Activated CD8-positive, alpha-beta memory T cell treated with anti-CD3 and anti-CD28 coated beads, Interleukin-2, amount 10 ng/mL, durations not matched to agents 7 days and 5 days (primary cell): ENCODE measurements around the gene ADGRF5. TPM values are rescaled to one million over a fixed set of nuclear protein-coding genes. Genes with fewer than 3 reads are reported as not detected.

Experiments used
- ATAC-seq: fragments of 150-1000 bp; cut with Tn5 transposase; one replicate; pipeline ENCODE4 v1.10.0; 2021; ENCODE audit warnings: moderate library complexity
- CTCF ChIA-PET: fragments of 350-600 bp; sonication (Branson Sonifier 250); formaldehyde crosslinking; loops from one replicate; lab custom pipeline; 2021; ENCODE audit warnings: antibody characterized with exemption; lab: Charles Lee
- DNase-seq: peaks from one replicate; pipeline ENCODE4 v3.0.0-alpha.2; 2020
- H3K27ac Mint-ChIP-seq: one replicate; pipeline ENCODE4 v1.8.0; 2021; ENCODE audit warnings: mild to moderate bottlenecking, mixed read lengths
- H3K27me3 Mint-ChIP-seq: one replicate; pipeline ENCODE4 v1.8.0; 2021; ENCODE audit warnings: mixed read lengths
- H3K36me3 Mint-ChIP-seq: one replicate; pipeline ENCODE4 v1.8.0; 2021; ENCODE audit warnings: mild to moderate bottlenecking, mixed read lengths
- H3K4me1 Mint-ChIP-seq: one replicate; pipeline ENCODE4 v1.8.0; 2021; ENCODE audit warnings: mixed read lengths
- H3K4me3 Mint-ChIP-seq: one replicate; pipeline ENCODE4 v1.8.0; 2021; ENCODE audit warnings: mild to moderate bottlenecking, moderate library complexity, mixed read lengths
- H3K9me3 Mint-ChIP-seq: one replicate; pipeline ENCODE4 v1.8.0; 2022; ENCODE audit warnings: low read depth, mixed read lengths
- total RNA-seq, 2 experiments: library from RNA; stranded (reverse); gene quantifications; one replicate each; pipeline ENCODE4 v1.2.3, GENCODE V29; 2021

ADGRF5 gene
- total RNA-seq, 2 experiments from 2014 or later = not detected

GRCh38 chr6:46898006-46898405 is 23.7 kb downstream of the ADGRF5 start:
- H3K27me3 Mint-ChIP-seq = no peaks in the 10 kb centered on the region
- H3K27ac Mint-ChIP-seq = no peak overlapping the region
- CTCF ChIA-PET = no interaction called here
- no peaks in the 10 kb centered on the region for H3K9me3 Mint-ChIP-seq
- no peaks in the 10 kb centered on the region for H3K4me1 Mint-ChIP-seq
- ATAC-seq = no peak
- H3K36me3 Mint-ChIP-seq = no peaks in the 10 kb centered on the region
- DNase-seq = no peak
- H3K4me3 Mint-ChIP-seq = no peak overlapping the region

GRCh38 chr6:46896871-46897270 is 24.9 kb downstream of the ADGRF5 start:
- Mint-ChIP-seq H3K9me3 (no peaks in the 10 kb centered on the region), H3K27ac (no peak overlapping the region), H3K27me3 (no peaks in the 10 kb centered on the region), H3K36me3 (no peaks in the 10 kb centered on the region), H3K4me3 (no peak overlapping the region), H3K4me1 (no peaks in the 10 kb centered on the region)
- ATAC-seq (no peak), DNase-seq (no peak)
- CTCF ChIA-PET = no interaction called here

- Mint-ChIP-seq H3K27me3 (no peaks in the 10 kb centered on the region), H3K36me3 (no peaks in the 10 kb centered on the region), H3K27ac (no peak overlapping the region), H3K9me3 (no peaks in the 10 kb centered on the region), H3K4me3 (no peak overlapping the region), H3K4me1 (no peaks in the 10 kb centered on the region)
- no peak for DNase-seq
- no peak for ATAC-seq
- CTCF ChIA-PET = no interaction called here
These were observed 25.8 kb downstream of the ADGRF5 start for GRCh38 chr6:46895930-46896329.

- no peaks in the 10 kb centered on the region for H3K27me3 Mint-ChIP-seq
- H3K4me3 Mint-ChIP-seq = no peak overlapping the region
- ATAC-seq = no peak
- no peaks in the 10 kb centered on the region for H3K36me3 Mint-ChIP-seq
- no peaks in the 10 kb centered on the region for H3K9me3 Mint-ChIP-seq
- H3K27ac Mint-ChIP-seq = no peak overlapping the region
- no peaks in the 10 kb centered on the region for H3K4me1 Mint-ChIP-seq
- DNase-seq = no peak
- CTCF ChIA-PET = no interaction called here
These were observed 27.3 kb downstream of the ADGRF5 start for GRCh38 chr6:46894433-46894832.

- no peak overlapping the region for H3K27ac Mint-ChIP-seq
- DNase-seq (no peak), ATAC-seq (no peak)
- H3K36me3 Mint-ChIP-seq = no peaks in the 10 kb centered on the region
- H3K4me3 Mint-ChIP-seq = no peak overlapping the region
- CTCF ChIA-PET = no interaction called here
- H3K9me3 Mint-ChIP-seq = no peaks in the 10 kb centered on the region
- H3K4me1 Mint-ChIP-seq = no peaks in the 10 kb centered on the region
- no peaks in the 10 kb centered on the region for H3K27me3 Mint-ChIP-seq
These were observed 28.1 kb downstream of the ADGRF5 start for GRCh38 chr6:46893648-46894047.

- no peak for DNase-seq
- Mint-ChIP-seq H3K36me3 (no peaks in the 10 kb centered on the region), H3K27ac (no peak overlapping the region), H3K27me3 (no peaks in the 10 kb centered on the region), H3K4me1 (no peaks in the 10 kb centered on the region), H3K9me3 (no peaks in the 10 kb centered on the region), H3K4me3 (no peak overlapping the region)
- ATAC-seq = no peak
- CTCF ChIA-PET = interaction anchor here (1.4 kb wide), 1 partner anchor 42 kb away, joined by 3 read pairs; no protein-coding TSS in a partner anchor
These were observed 30.4 kb downstream of the ADGRF5 start for GRCh38 chr6:46891252-46891795.

- no peak for ATAC-seq
- CTCF ChIA-PET = no interaction called here
- no peaks in the 10 kb centered on the region for H3K4me1 Mint-ChIP-seq
- no peaks in the 10 kb centered on the region for H3K36me3 Mint-ChIP-seq
- H3K4me3 Mint-ChIP-seq = no peak overlapping the region
- no peak for DNase-seq
- H3K9me3 Mint-ChIP-seq = no peaks in the 10 kb centered on the region
- H3K27me3 Mint-ChIP-seq = no peaks in the 10 kb centered on the region
- H3K27ac Mint-ChIP-seq = no peak overlapping the region
These were observed 33.2 kb downstream of the ADGRF5 start for GRCh38 chr6:46888578-46888977.

- Mint-ChIP-seq H3K4me3 (no peak overlapping the region), H3K27ac (no peak overlapping the region), H3K4me1 (no peaks in the 10 kb centered on the region), H3K36me3 (no peaks in the 10 kb centered on the region), H3K27me3 (no peaks in the 10 kb centered on the region), H3K9me3 (no peaks in the 10 kb centered on the region)
- no peak for ATAC-seq
- DNase-seq = no peak
- CTCF ChIA-PET = no interaction called here
These were observed 33.7 kb downstream of the ADGRF5 start for GRCh38 chr6:46888031-46888430.

- no peaks in the 10 kb centered on the region for H3K36me3 Mint-ChIP-seq
- H3K9me3 Mint-ChIP-seq = no peaks in the 10 kb centered on the region
- no peak overlapping the region for H3K27ac Mint-ChIP-seq
- no peak for ATAC-seq
- peaks cover 5% of the 10 kb centered on the region for H3K27me3 Mint-ChIP-seq
- no peaks in the 10 kb centered on the region for H3K4me1 Mint-ChIP-seq
- no peak for DNase-seq
- no peak overlapping the region for H3K4me3 Mint-ChIP-seq
- CTCF ChIA-PET = no interaction called here
These were observed 39.1 kb downstream of the ADGRF5 start for GRCh38 chr6:46882645-46883044.

- H3K4me1 Mint-ChIP-seq = no peaks in the 10 kb centered on the region
- no peak for DNase-seq
- peaks cover 5% of the 10 kb centered on the region for H3K27me3 Mint-ChIP-seq
- no peak overlapping the region for H3K4me3 Mint-ChIP-seq
- H3K9me3 Mint-ChIP-seq = no peaks in the 10 kb centered on the region
- H3K36me3 Mint-ChIP-seq = no peaks in the 10 kb centered on the region
- CTCF ChIA-PET = no interaction called here
- no peak overlapping the region for H3K27ac Mint-ChIP-seq
- ATAC-seq = no peak
These were observed 42.7 kb downstream of the ADGRF5 start for GRCh38 chr6:46879003-46879402.

- Mint-ChIP-seq H3K36me3 (no peaks in the 10 kb centered on the region), H3K4me1 (no peaks in the 10 kb centered on the region), H3K9me3 (no peaks in the 10 kb centered on the region), H3K27me3 (no peaks in the 10 kb centered on the region), H3K27ac (no peak overlapping the region), H3K4me3 (no peak overlapping the region)
- DNase-seq (no peak), ATAC-seq (no peak)
- CTCF ChIA-PET = no interaction called here
These were observed 45.6 kb downstream of the ADGRF5 start for GRCh38 chr6:46876126-46876525.

- Mint-ChIP-seq H3K27ac (no peak overlapping the region), H3K36me3 (no peaks in the 10 kb centered on the region), H3K9me3 (no peaks in the 10 kb centered on the region), H3K4me3 (no peak overlapping the region), H3K4me1 (no peaks in the 10 kb centered on the region), H3K27me3 (peaks cover 7% of the 10 kb centered on the region)
- DNase-seq = no peak
- CTCF ChIA-PET = no interaction called here
- no peak for ATAC-seq
These were observed 54.3 kb downstream of the ADGRF5 start for GRCh38 chr6:46867411-46867810.

- peaks cover 7% of the 10 kb centered on the region for H3K27me3 Mint-ChIP-seq
- H3K4me3 Mint-ChIP-seq = no peak overlapping the region
- H3K36me3 Mint-ChIP-seq = no peaks in the 10 kb centered on the region
- no peaks in the 10 kb centered on the region for H3K4me1 Mint-ChIP-seq
- DNase-seq (no peak), ATAC-seq (no peak)
- H3K27ac Mint-ChIP-seq = no peak overlapping the region
- CTCF ChIA-PET = no interaction called here
- H3K9me3 Mint-ChIP-seq = no peaks in the 10 kb centered on the region
These were observed 56.5 kb downstream of the ADGRF5 start for GRCh38 chr6:46865221-46865620.

GRCh38 chr6:46863791-46864190 is 57.9 kb downstream of the ADGRF5 start:
- peaks cover 7% of the 10 kb centered on the region for H3K27me3 Mint-ChIP-seq
- H3K27ac Mint-ChIP-seq = no peak overlapping the region
- H3K4me3 Mint-ChIP-seq = no peak overlapping the region
- no peak for DNase-seq
- H3K36me3 Mint-ChIP-seq = no peaks in the 10 kb centered on the region
- CTCF ChIA-PET = no interaction called here
- ATAC-seq = no peak
- H3K9me3 Mint-ChIP-seq = no peaks in the 10 kb centered on the region
- no peaks in the 10 kb centered on the region for H3K4me1 Mint-ChIP-seq

- Mint-ChIP-seq H3K27me3 (peaks cover 4% of the 10 kb centered on the region), H3K4me1 (no peaks in the 10 kb centered on the region), H3K9me3 (no peaks in the 10 kb centered on the region), H3K4me3 (no peak overlapping the region), H3K27ac (no peak overlapping the region), H3K36me3 (no peaks in the 10 kb centered on the region)
- ATAC-seq (no peak), DNase-seq (no peak)
- CTCF ChIA-PET = interaction anchor here (1.2 kb wide), 1 partner anchor 9 kb away, joined by 3 read pairs; no protein-coding TSS in a partner anchor
These were observed 59.4 kb downstream of the ADGRF5 start for GRCh38 chr6:46862381-46862780.
